BJ (cell line): ENCODE measurements around the gene S100A8. TPM values are rescaled to one million over a fixed set of nuclear protein-coding genes. Genes with fewer than 3 reads are reported as not detected.
"Not testable (repeated sequence)": the region's sequence is repeated elsewhere in the genome, so short reads cannot be mapped to it uniquely, and the experiment has no call there.

Source experiments
- CTCF ChIA-PET: fragments of 350-600 bp; formaldehyde crosslinking; extraction: SDS; loops from one replicate; lab custom pipeline; 2021; ENCODE audit warnings: antibody characterized with exemption, inconsistent platforms; lab: Yijun Ruan, JAX
- POLR2A ChIA-PET: fragments of 300-600 bp; sonication (Branson Sonifier 250); formaldehyde crosslinking; extraction: SDS; loops from one replicate; lab custom pipeline; 2021; ENCODE audit warnings: antibody characterized with exemption; lab: Charles Lee
- DNase-seq: peaks from one replicate; pipeline ENCODE4 v3.0.0-alpha.2; 2011; ENCODE audit warnings: low read depth
- H3K27me3 ChIP-seq: 2 replicates; pipeline ENCODE4 v1.6.0; 2011; ENCODE audit warnings: low read length; ENCODE audit not compliant: control insufficient read depth, insufficient read depth
- H3K36me3 ChIP-seq: 2 replicates; pipeline ENCODE4 v1.5.1; 2011; ENCODE audit warnings: low read length; ENCODE audit not compliant: control insufficient read depth, insufficient read depth
- H3K4me3 ChIP-seq: 2 replicates; pipeline ENCODE4 v1.5.1; 2011; ENCODE audit warnings: low read depth, mild to moderate bottlenecking, control low read depth, low read length
- CTCF ChIP-seq: IDR thresholded peaks from 2 replicates; pipeline ENCODE4 v1.5.1; 2011; ENCODE audit warnings: low read depth, mild to moderate bottlenecking, control low read depth, inconsistent platforms, low read length, moderate library complexity; ENCODE audit not compliant: insufficient read depth
- polyA plus RNA-seq: library from polyadenylated mRNA; depleted of rRNA; stranded (reverse); fragments of >200 nt; gene quantifications from 2 replicates; pipeline ENCODE4 v1.2.3, GENCODE V29; 2011

Gene S100A8
- polyA plus RNA-seq, 1 experiment: not detected

- DNase-seq: not testable (repeated sequence)
- CTCF ChIA-PET: interaction anchor here (1.4 to 1.7 kb wide), 2 partner anchors 10 to 51 kb away, joined by 3 to 5 read pairs; no protein-coding TSS in a partner anchor
Observed at GRCh38 chr1:153405825-153406599, 15.1 kb upstream of the S100A8 start.

GRCh38 chr1:153404768-153405167 is 13.9 kb upstream of the S100A8 start:
- H3K4me3 ChIP-seq: no peak overlapping the region
- CTCF ChIA-PET: interaction anchor here (1.0 to 2.0 kb wide), 3 partner anchors 8 to 73 kb away, joined by 3 to 8 read pairs (median 4); no protein-coding TSS in a partner anchor
- H3K36me3 ChIP-seq: no peaks in the 10 kb centered on the region
- no peak for DNase-seq
- H3K27me3 ChIP-seq: no peaks in the 10 kb centered on the region
- POLR2A ChIA-PET: no interaction called here
- peak; percentile 46 for TF ChIP-seq CTCF

More at GRCh38 chr1:153405825-153406599, 15.1 kb upstream of the S100A8 start:
- H3K27me3 ChIP-seq, H3K36me3 ChIP-seq, POLR2A ChIA-PET, H3K4me3 ChIP-seq: not testable (repeated sequence)

GRCh38 chr1:153404086-153404635 is 13.3 kb upstream of the S100A8 start:
- TF ChIP-seq CTCF: no peak
- H3K36me3 ChIP-seq: no peaks in the 10 kb centered on the region
- POLR2A ChIA-PET: no interaction called here
- H3K4me3 ChIP-seq: no peak overlapping the region
- CTCF ChIA-PET: interaction anchor here (1.0 to 2.0 kb wide), 3 partner anchors 8 to 74 kb away, joined by 3 to 8 read pairs (median 4); no protein-coding TSS in a partner anchor
- no peak for DNase-seq
- H3K27me3 ChIP-seq: no peaks in the 10 kb centered on the region

- ChIA-PET POLR2A (no interaction called here), CTCF (interaction anchor here (2.0 kb wide), 1 partner anchor 50 kb away, joined by 8 read pairs; no protein-coding TSS in a partner anchor)
- TF ChIP-seq CTCF: no peak
- no peaks in the 10 kb centered on the region for H3K27me3 ChIP-seq
- no peaks in the 10 kb centered on the region for H3K36me3 ChIP-seq
- no peak for DNase-seq
- H3K4me3 ChIP-seq: no peak overlapping the region
Observed at GRCh38 chr1:153403421-153404085, 12.7 kb upstream of the S100A8 start.

GRCh38 chr1:153402226-153402625 is 11.4 kb upstream of the S100A8 start:
- POLR2A ChIA-PET: no interaction called here
- TF ChIP-seq CTCF: no peak
- no peaks in the 10 kb centered on the region for H3K27me3 ChIP-seq
- DNase-seq: no peak
- no peak overlapping the region for H3K4me3 ChIP-seq
- CTCF ChIA-PET: interaction anchor here (0.9 kb wide), 2 partner anchors 56 to 92 kb away, joined by 3 read pairs; no protein-coding TSS in a partner anchor
- H3K36me3 ChIP-seq: no peaks in the 10 kb centered on the region
